A549 (cell line): ENCODE results near the gene GKN1. TPM values are rescaled to one million over a fixed set of nuclear protein-coding genes. Genes with fewer than 3 reads are reported as not detected.
A peak's percentile ranks its signal among the peaks of the same experiment; 100 is the strongest.

Experiments
- ATAC-seq, 2 experiments: fragments of 200-7000 bp in 1 of 2; fragments of >200 bp in 1 of 2; cut with Nextera tagmentation in 1 of 2; cut with Tn5 transposase in 1 of 2; 3 replicates each; pipeline versions ENCODE4 v1.8.0 to v1.9.1; 2018 to 2020; ENCODE audit warnings: mild to moderate bottlenecking in 1 of 2, moderate library complexity in 1 of 2
- CTCF ChIA-PET: fragments of 300-600 bp; sonication (Branson Sonifier 250); formaldehyde crosslinking; extraction: SDS; loops from one replicate; lab custom pipeline; 2021; ENCODE audit warnings: antibody characterized with exemption, inconsistent platforms; lab: Yijun Ruan, JAX
- POLR2A ChIA-PET: fragments of 350-600 bp; formaldehyde crosslinking; extraction: SDS; loops from one replicate; lab custom pipeline; 2021; ENCODE audit warnings: antibody characterized with exemption, inconsistent platforms; lab: Yijun Ruan, JAX
- DNase-seq, 2 experiments: peaks; one replicate each; pipeline versions ENCODE4 v3.0.0 to v3.0.0-alpha.2; 2011 to 2016; ENCODE audit warnings: low read depth in 1 of 2, low spot score in 1 of 2
- FAIRE-seq: peaks from 2 replicates; lab custom pipeline; 2011; peaks lifted over from hg19 to GRCh38; lab: Jason Lieb, UNC
- H3K27ac ChIP-seq, 2 experiments: fragments of >200 bp; sonication (Bioruptor Twin); formaldehyde crosslinking; 3 replicates each; pipeline ENCODE4 v1.5.1; 2016 to 2017
- H3K4me1 ChIP-seq: fragments of >200 bp; sonication (Bioruptor Twin); formaldehyde crosslinking; 3 replicates; pipeline ENCODE4 v1.6.1; 2016
- H3K4me2 ChIP-seq: fragments of >200 bp; sonication (Bioruptor Twin); formaldehyde crosslinking; 3 replicates; pipeline ENCODE4 v1.6.1; 2016
- H3K4me3 ChIP-seq: fragments of >200 bp; sonication (Bioruptor Twin); formaldehyde crosslinking; 3 replicates; pipeline ENCODE4 v1.5.1; 2016
- H3K9me3 ChIP-seq: fragments of >200 bp; sonication (Bioruptor Twin); formaldehyde crosslinking; 3 replicates; pipeline ENCODE4 v1.6.1; 2016
- BHLHE40 ChIP-seq: IDR thresholded peaks from 2 replicates; pipeline ENCODE4 v1.6.1; 2012; ENCODE audit warnings: low read depth, low read length, inconsistent platforms
- CBX8 ChIP-seq: fragments of 200-600 bp; sonication (generic); IDR thresholded peaks from 2 replicates; pipeline ENCODE4 v1.6.1; 2016
- EHMT2 ChIP-seq: fragments of 200-600 bp; sonication (generic); IDR thresholded peaks from 2 replicates; pipeline ENCODE4 v1.6.1; 2016; ENCODE audit warnings: antibody characterized with exemption, low read depth, mild to moderate bottlenecking, moderate library complexity
- FOSL2 ChIP-seq, 2 experiments: fragments of 450-650 bp in 1 of 2; fragments of >200 bp in 1 of 2; sonication (Bioruptor Twin) in 1 of 2; formaldehyde crosslinking; IDR thresholded peaks; 2 replicates each; pipeline versions ENCODE4 v1.5.0 to v1.6.1; 2016 to 2020; ENCODE audit warnings: mild to moderate bottlenecking in 1 of 2, moderate library complexity in 1 of 2
- HDAC2 ChIP-seq: fragments of 200-600 bp; sonication (generic); IDR thresholded peaks from 2 replicates; pipeline ENCODE4 v1.6.1; 2016
- HOXB13 ChIP-seq: fragments of 250-450 bp; sonication (Bioruptor Pico); IDR thresholded peaks from 2 replicates; pipeline ENCODE4 v1.5.0; 2020; ENCODE audit warnings: low read depth, mild to moderate bottlenecking, moderate library complexity
- KDM1A ChIP-seq: fragments of 200-600 bp; sonication (generic); IDR thresholded peaks from 2 replicates; pipeline ENCODE4 v1.6.1; 2016; ENCODE audit warnings: low read depth, mild to moderate bottlenecking
- KDM5A ChIP-seq: fragments of 200-600 bp; sonication (generic); IDR thresholded peaks from 2 replicates; pipeline ENCODE4 v1.6.1; 2016; ENCODE audit warnings: antibody characterized with exemption, mild to moderate bottlenecking
- MAFK ChIP-seq: fragments of 450-650 bp; IDR thresholded peaks from 2 replicates; pipeline ENCODE4 v1.6.1; 2014; ENCODE audit not compliant: partially characterized antibody
- NFE2L2 ChIP-seq: fragments of 150-350 bp; conservative IDR thresholded peaks from 2 replicates; pipeline ENCODE4 v1.6.1; 2014; ENCODE audit warnings: low read length
- PHF8 ChIP-seq: fragments of 200-600 bp; sonication (generic); IDR thresholded peaks from 2 replicates; pipeline ENCODE4 v1.6.1; 2016; ENCODE audit warnings: low read depth, mild to moderate bottlenecking, antibody characterized with exemption, moderate library complexity, borderline replicate concordance
- POLR2AphosphoS2 ChIP-seq: conservative IDR thresholded peaks from 2 replicates; pipeline ENCODE4 v1.6.1; 2012; ENCODE audit warnings: low read length, improper control_type of control experiment, inconsistent platforms
- RCOR1 ChIP-seq: fragments of 150-350 bp; IDR thresholded peaks from 2 replicates; pipeline ENCODE4 v1.6.1; 2014; ENCODE audit warnings: antibody characterized with exemption, low read length, low read depth
- WGBS: methylation state at CpG from one replicate; pipeline ENCODE4 v1.1.6; 2017; ENCODE audit errors: missing lambda C conversion rate; 5-methylcytosine and 5-hydroxymethylcytosine counted together
- polyA plus RNA-seq, 4 experiments: library from polyadenylated mRNA; depleted of rRNA in 3 of 4; stranded (reverse); fragments of >200 nt; fragmentation: RNase III in 1 of 4; extraction: RNeasy Plus Mini Kit Qiagen cat#74134 plus additional on column Dnase treatment in 1 of 4; gene quantifications; 2 replicates in 3 of 4; 3 replicates in 1 of 4; pipeline ENCODE4 v1.2.3, GENCODE V29; 2011 to 2017
- TF ChIP-seq, protein P1 (sequence below): fragments of >200 bp; sonication (Bioruptor Twin); formaldehyde crosslinking; IDR thresholded peaks from 3 replicates; pipeline ENCODE4 v1.6.1; 2016
- TF ChIP-seq, protein P2 (sequence below): fragments of 200-600 bp; sonication (generic); IDR thresholded peaks from 2 replicates; pipeline ENCODE4 v1.6.1; 2016; ENCODE audit warnings: antibody characterized with exemption, mild to moderate bottlenecking, moderate library complexity

Gene GKN1
- polyA plus RNA-seq, 2 of the 4 experiments (the other 2 are of a cell fraction): 0.35 to 0.45 TPM

DNA sequence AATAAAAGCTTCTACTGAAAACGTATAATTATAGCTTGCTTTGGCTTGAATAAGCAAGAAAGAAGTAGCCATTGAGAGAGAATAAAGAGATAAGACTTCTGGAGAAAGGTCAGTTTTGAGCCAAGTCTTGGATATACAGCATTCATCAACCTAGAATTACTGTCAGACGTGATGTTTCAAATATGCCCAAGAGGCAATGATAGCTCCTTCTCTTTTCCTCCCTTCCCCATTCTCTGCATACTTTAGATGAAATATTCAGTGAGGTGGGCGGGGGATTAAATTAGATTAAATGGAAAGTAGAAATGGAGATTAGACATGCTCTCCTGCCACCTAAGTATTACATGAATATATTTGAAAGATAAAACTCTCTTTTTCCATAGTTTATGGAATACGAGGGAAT lies 47.3 kb downstream of the GKN1 start (continued):
- TF ChIP-seq HDAC2: no peak
- no peak for TF ChIP-seq RCOR1
- TF ChIP-seq BHLHE40: no peak
- TF ChIP-seq CBX8: no peak
- no peak for TF ChIP-seq NFE2L2
- TF ChIP-seq, all 56 proteins: peak for 0

DNA sequence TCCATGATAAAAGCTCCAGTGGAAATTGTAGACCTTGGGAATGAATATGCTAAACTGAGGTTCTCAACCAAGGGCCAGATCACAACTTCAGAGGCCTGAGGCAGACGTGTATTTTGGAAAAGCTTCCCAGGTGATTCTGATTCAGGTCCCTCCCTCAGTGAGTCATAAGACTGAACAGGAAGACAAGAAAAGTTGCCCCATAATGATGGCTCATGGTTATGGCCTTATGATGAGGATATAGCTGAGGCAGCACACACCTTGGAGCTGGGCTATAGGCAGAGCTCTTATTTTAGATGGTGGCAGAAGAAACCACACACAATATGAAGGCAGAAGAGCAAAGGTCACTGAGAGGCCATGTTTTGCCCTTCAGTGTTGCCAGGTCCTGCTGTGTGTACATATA lies 48.1 kb downstream of the GKN1 start:
- peaks cover 11% of the 10 kb centered on the region; the same call in 2 of the 3 replicates for H3K9me3 ChIP-seq
- H3K4me3 ChIP-seq: no peak overlapping the region
- H3K4me1 ChIP-seq: peaks cover 67% of the 10 kb centered on the region
- FAIRE-seq: no peak
- POLR2A ChIA-PET: interaction anchor here (1.3 kb wide), 1 partner anchor 60 kb away, joined by 3 read pairs; no protein-coding TSS in a partner anchor
- CTCF ChIA-PET: interaction anchor here (0.8 to 3.0 kb wide), 7 partner anchors 8 to 285 kb away, joined by 3 to 15 read pairs (median 4); partner anchors contain the start of gene ANTXR1
- TF ChIP-seq MAFK (peak; percentile 83), POLR2AphosphoS2 (0 out of 2 replicates have a peak, but pooled peaks have one; percentile 66), HOXB13 (CRISPR knock-in tag) (no peak), KDM1A (no peak), PHF8 (no peak), FOSL2 (IDR thresholded peaks at IDR 0.05) (no peak), FOSL2 (CRISPR knock-in tag; IDR thresholded peaks at IDR 0.05) (peak; percentile 62), KDM5A (no peak), EHMT2 (no peak), HDAC2 (no peak)
- TF ChIP-seq, protein P1, sequence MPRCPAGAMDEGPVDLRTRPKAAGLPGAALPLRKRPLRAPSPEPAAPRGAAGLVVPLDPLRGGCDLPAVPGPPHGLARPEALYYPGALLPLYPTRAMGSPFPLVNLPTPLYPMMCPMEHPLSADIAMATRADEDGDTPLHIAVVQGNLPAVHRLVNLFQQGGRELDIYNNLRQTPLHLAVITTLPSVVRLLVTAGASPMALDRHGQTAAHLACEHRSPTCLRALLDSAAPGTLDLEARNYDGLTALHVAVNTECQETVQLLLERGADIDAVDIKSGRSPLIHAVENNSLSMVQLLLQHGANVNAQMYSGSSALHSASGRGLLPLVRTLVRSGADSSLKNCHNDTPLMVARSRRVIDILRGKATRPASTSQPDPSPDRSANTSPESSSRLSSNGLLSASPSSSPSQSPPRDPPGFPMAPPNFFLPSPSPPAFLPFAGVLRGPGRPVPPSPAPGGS: no peak
- TF ChIP-seq, protein P2, sequence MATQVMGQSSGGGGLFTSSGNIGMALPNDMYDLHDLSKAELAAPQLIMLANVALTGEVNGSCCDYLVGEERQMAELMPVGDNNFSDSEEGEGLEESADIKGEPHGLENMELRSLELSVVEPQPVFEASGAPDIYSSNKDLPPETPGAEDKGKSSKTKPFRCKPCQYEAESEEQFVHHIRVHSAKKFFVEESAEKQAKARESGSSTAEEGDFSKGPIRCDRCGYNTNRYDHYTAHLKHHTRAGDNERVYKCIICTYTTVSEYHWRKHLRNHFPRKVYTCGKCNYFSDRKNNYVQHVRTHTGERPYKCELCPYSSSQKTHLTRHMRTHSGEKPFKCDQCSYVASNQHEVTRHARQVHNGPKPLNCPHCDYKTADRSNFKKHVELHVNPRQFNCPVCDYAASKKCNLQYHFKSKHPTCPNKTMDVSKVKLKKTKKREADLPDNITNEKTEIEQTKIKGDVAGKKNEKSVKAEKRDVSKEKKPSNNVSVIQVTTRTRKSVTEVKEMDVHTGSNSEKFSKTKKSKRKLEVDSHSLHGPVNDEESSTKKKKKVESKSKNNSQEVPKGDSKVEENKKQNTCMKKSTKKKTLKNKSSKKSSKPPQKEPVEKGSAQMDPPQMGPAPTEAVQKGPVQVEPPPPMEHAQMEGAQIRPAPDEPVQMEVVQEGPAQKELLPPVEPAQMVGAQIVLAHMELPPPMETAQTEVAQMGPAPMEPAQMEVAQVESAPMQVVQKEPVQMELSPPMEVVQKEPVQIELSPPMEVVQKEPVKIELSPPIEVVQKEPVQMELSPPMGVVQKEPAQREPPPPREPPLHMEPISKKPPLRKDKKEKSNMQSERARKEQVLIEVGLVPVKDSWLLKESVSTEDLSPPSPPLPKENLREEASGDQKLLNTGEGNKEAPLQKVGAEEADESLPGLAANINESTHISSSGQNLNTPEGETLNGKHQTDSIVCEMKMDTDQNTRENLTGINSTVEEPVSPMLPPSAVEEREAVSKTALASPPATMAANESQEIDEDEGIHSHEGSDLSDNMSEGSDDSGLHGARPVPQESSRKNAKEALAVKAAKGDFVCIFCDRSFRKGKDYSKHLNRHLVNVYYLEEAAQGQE: peak; percentile 14; the same call in 1 of the 2 replicates
- TF ChIP-seq, all 56 proteins: peak for 4
- peak; percentile 51 to 52; a peak in 4 of 6 replicates for ATAC-seq
- DNase-seq: peak in 1 of 2 experiments; percentile 55
- Histone ChIP-seq H3K4me2 (peak overlapping the region; percentile 19), H3K27ac (peak overlapping the region in 1 of 2 experiments; percentile 17; a peak in 2 of 6 replicates)
- WGBS: 43% methylated on average over 1 of the region's 1 CpG

DNA sequence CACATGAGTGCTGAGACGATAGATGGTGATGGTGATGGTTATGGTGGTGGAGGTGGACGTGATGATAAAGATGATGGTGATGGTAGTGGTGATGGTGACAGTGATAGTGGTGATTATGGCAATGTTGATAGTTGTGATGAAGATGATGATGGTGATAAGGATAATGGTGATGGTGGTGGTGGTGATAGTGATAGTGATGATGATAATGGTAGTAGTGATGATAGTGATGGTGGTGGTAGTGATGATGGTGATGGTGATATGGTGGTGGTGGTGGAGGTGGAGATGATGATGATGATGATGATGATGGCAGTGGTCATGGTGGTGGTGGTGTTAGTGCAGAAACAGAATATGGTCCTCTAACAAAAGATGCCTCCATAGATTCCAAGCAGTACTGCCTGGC lies 48.8 kb downstream of the GKN1 start:
- WGBS: 95% methylated on average over 2 of the region's 2 CpGs
- Histone ChIP-seq H3K9me3 (peaks cover 18% of the 10 kb centered on the region), H3K4me2 (no peak overlapping the region), H3K4me3 (no peak overlapping the region), H3K27ac (no peak overlapping the region; a peak in 1 of 6 replicates), H3K4me1 (peaks cover 60% of the 10 kb centered on the region)
- no peak for FAIRE-seq
- TF ChIP-seq MAFK (no peak), BHLHE40 (no peak)
- TF ChIP-seq, protein P2: peak; percentile 4; the same call in 1 of the 2 replicates
- CTCF ChIA-PET: interaction anchor here (1.2 to 3.0 kb wide), 6 partner anchors 8 to 284 kb away, joined by 3 to 15 read pairs (median 4); partner anchors contain the start of gene ANTXR1
- ATAC-seq: no peak
- POLR2A ChIA-PET: no interaction called here
- no peak for DNase-seq
